ENCODE measurements around the gene SF3A1. TPM values are rescaled to one million over a fixed set of nuclear protein-coding genes. Genes with fewer than 3 reads are reported as not detected.

SF3A1 gene
- total and polyA plus RNA-seq, 9 of the 15 experiments (the other 6 are each of a cell fraction or from before 2014, with no cell fraction given) = 6.7 to 228 (median 13.0) TPM

DNA sequence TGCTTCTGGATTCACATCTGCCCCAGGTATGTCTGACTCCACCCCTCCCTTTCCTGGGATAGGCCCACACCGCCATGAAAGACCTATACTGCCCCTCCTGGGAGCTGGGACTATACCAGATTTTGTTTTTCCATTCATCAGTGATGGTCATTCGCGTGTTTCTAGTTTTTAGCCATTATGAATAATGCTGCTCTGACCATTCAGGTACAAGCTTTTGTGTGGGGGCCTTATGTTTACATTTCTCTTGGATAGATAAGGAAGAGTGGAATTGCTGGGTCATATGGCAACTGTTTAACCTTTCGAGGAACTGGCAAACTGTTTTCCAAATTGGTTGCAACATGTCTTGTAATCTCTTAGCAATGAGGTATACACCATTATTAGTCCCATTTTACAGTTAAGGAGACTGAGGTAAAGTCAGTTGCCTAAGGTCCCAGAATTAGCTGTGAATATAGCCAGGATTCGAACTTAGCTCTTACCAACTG is 28.8 kb downstream of the SF3A1 start (continued):
- TF ChIP-seq RREB1 (CRISPR knock-in tag; IDR thresholded peaks at IDR 0.05) (no peak), HSF4 (CRISPR knock-in tag; IDR thresholded peaks at IDR 0.05; ENCODE audit: borderline replicate concordance) (no peak), MCM7 (IDR thresholded peaks at IDR 0.05) (no peak), RBM34 (IDR thresholded peaks at IDR 0.05; ENCODE audit: borderline replicate concordance, insufficient read depth, low read length) (no peak), DMBX1 (CRISPR knock-in tag; IDR thresholded peaks at IDR 0.05; ENCODE audit: borderline replicate concordance) (no peak), SMARCA4 (IDR thresholded peaks at IDR 0.05) (peak; percentile 27; the same call in 1 of the 2 replicates), EP400 (IDR thresholded peaks at IDR 0.05) (no peak), MTF1 (CRISPR knock-in tag; IDR thresholded peaks at IDR 0.05; ENCODE audit: borderline replicate concordance) (no peak), ARID1B (IDR thresholded peaks at IDR 0.05) (peak; percentile 33; the same call in 1 of the 2 replicates), ELF1 (tag; IDR thresholded peaks at IDR 0.05) (no peak), ILF3 (IDR thresholded peaks at IDR 0.05; ENCODE audit: borderline replicate concordance) (no peak), ZNF12 (CRISPR knock-in tag; IDR thresholded peaks at IDR 0.05) (no peak)
- TF ChIP-seq, protein P1, sequence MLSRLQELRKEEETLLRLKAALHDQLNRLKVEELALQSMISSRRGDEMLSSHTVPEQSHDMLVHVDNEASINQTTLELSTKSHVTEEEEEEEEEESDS (CRISPR knock-in tag; IDR thresholded peaks at IDR 0.05) = no peak
- TF ChIP-seq, protein P2, sequence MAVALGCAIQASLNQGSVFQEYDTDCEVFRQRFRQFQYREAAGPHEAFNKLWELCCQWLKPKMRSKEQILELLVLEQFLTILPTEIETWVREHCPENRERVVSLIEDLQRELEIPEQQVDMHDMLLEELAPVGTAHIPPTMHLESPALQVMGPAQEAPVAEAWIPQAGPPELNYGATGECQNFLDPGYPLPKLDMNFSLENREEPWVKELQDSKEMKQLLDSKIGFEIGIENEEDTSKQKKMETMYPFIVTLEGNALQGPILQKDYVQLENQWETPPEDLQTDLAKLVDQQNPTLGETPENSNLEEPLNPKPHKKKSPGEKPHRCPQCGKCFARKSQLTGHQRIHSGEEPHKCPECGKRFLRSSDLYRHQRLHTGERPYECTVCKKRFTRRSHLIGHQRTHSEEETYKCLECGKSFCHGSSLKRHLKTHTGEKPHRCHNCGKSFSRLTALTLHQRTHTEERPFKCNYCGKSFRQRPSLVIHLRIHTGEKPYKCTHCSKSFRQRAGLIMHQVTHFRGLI (CRISPR knock-in tag; IDR thresholded peaks at IDR 0.05) = no peak
- TF ChIP-seq, protein P3, sequence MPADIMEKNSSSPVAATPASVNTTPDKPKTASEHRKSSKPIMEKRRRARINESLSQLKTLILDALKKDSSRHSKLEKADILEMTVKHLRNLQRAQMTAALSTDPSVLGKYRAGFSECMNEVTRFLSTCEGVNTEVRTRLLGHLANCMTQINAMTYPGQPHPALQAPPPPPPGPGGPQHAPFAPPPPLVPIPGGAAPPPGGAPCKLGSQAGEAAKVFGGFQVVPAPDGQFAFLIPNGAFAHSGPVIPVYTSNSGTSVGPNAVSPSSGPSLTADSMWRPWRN (IDR thresholded peaks at IDR 0.05; ENCODE audit: low read depth) = peak; percentile 44; the same call in 1 of the 2 replicates
- TF ChIP-seq, protein P4, sequence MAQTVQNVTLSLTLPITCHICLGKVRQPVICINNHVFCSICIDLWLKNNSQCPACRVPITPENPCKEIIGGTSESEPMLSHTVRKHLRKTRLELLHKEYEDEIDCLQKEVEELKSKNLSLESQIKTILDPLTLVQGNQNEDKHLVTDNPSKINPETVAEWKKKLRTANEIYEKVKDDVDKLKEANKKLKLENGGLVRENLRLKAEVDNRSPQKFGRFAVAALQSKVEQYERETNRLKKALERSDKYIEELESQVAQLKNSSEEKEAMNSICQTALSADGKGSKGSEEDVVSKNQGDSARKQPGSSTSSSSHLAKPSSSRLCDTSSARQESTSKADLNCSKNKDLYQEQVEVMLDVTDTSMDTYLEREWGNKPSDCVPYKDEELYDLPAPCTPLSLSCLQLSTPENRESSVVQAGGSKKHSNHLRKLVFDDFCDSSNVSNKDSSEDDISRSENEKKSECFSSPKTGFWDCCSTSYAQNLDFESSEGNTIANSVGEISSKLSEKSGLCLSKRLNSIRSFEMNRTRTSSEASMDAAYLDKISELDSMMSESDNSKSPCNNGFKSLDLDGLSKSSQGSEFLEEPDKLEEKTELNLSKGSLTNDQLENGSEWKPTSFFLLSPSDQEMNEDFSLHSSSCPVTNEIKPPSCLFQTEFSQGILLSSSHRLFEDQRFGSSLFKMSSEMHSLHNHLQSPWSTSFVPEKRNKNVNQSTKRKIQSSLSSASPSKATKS (CRISPR knock-in tag; IDR thresholded peaks at IDR 0.05) = no peak

All from K562 (cell line).